DOHH2 (cell line): ENCODE results near the gene ARL6IP1.

Experiments
- EZH2phosphoT487 ChIP-seq: fragments of 200-600 bp; sonication (generic); IDR thresholded peaks from 2 replicates; pipeline ENCODE4 v1.6.1; 2017; ENCODE audit warnings: borderline replicate concordance, mild to moderate bottlenecking, antibody characterized with exemption, low read length, moderate library complexity, mixed read lengths
- TF ChIP-seq, protein P1 (sequence below): fragments of 200-600 bp; sonication (generic); IDR thresholded peaks from one replicate; pipeline ENCODE4 v1.5.1; 2014; ENCODE audit warnings: antibody characterized with exemption, mild to moderate bottlenecking, low read depth, low read length; ENCODE audit not compliant: poor library complexity, severe bottlenecking

DNA sequence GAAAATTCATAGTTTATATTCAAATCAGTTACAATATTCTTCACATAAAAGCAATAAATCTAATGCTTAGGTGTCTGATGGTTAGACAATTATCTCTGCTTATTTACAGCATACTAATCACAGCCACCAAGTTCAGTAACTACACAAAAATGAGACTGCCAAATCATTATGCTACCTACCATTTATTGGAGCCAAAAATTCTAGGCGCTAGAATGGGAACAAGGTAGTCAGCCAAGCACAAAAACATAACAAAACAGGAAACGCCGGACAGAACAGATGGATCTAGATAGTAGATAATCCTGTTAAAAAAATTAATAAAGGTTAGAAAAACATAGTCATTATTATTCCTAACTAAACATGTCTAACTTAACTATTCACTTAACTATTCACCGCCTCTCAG is 3.6 kb downstream of the ARL6IP1 start:
- TF ChIP-seq, protein P1, sequence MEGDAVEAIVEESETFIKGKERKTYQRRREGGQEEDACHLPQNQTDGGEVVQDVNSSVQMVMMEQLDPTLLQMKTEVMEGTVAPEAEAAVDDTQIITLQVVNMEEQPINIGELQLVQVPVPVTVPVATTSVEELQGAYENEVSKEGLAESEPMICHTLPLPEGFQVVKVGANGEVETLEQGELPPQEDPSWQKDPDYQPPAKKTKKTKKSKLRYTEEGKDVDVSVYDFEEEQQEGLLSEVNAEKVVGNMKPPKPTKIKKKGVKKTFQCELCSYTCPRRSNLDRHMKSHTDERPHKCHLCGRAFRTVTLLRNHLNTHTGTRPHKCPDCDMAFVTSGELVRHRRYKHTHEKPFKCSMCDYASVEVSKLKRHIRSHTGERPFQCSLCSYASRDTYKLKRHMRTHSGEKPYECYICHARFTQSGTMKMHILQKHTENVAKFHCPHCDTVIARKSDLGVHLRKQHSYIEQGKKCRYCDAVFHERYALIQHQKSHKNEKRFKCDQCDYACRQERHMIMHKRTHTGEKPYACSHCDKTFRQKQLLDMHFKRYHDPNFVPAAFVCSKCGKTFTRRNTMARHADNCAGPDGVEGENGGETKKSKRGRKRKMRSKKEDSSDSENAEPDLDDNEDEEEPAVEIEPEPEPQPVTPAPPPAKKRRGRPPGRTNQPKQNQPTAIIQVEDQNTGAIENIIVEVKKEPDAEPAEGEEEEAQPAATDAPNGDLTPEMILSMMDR: no peak
- no peak for TF ChIP-seq EZH2phosphoT487
